IPS DF 4.7 (cell line): Measurements from ENCODE around the gene COL6A2.
"Not testable (repeated sequence)": the region's sequence is repeated elsewhere in the genome, so short reads cannot be mapped to it uniquely, and the experiment has no call there.

ENCODE experiments used
- DNase-seq: peaks from one replicate; pipeline ENCODE4 v3.0.0-alpha.2; 2013; ENCODE audit warnings: low spot score; ENCODE audit errors: extremely low read depth

The COL6A2 gene

DNA sequence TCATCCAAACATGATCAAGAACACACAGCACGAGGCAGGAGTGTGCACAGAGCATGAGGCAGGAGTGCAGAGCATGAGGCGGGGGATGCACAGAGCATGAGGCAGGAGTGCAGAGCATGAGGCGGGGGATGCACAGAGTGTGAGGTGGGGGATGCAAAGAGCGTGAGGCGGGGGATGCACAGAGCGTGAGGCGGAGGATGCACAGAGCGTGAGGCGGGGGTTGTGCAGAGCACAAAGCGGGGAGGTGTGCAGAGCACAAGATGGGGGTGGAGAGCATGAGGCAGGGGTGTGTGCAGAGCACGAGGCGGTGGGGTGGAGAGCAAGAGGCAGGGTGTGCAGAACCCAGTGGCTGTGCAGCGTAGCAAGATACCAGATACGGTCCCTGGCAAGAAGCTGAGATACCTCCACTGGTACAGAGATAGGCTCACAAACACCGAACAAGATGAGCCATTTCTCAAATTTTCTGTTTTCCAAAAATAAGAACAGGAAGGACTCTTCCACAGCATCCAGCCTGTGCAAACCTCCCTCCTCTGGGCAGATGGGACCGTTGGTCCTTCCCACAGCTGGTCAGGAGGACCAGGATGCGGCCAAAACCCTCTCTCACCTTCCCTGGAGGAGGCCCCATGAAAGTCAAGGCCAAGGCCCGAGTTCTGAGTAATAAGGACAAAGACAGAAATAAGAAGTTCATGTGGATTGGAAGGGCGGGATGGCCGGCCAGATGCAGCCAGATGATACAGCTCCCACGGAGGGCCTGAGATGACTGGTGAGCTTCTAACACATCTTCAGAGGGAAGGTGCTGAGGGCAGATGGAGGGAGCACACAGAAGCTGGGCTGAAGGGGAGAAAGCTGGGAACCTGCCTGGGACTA is 74.3 kb downstream of the COL6A2 start:
- DNase-seq = no peak

DNA sequence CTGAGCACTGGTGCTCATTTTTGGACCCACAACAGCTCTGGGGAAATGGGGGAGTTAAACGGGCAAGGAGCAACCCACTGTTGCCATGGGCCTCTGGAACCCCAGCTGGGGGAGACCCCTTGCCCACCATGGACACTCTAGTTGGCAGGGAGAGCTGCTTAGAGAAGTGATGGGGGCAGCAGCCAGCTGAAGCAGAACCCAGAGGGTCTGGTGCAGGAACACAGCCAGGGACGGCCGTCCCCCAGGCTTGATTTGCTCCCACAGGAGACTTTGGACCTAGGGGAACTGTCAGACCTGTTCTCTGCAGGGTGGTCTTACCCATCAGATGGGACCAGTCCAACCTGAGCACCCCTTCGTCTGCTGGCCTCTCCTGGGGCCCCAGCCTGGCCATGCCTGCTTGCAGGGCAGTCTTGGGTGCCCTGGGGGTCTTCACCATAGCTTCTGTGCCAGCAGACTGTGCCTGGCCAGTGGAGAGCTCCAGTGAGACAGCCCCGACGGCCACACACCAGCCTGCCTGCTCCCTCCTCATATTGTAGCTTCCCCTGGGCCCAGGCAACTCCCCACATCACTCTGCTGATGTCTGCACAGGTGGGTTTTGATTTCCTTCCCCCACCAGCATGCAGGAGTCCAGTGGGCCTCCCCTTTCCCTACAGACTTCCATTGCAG is 75.1 kb downstream of the COL6A2 start:
- no peak for DNase-seq

DNA sequence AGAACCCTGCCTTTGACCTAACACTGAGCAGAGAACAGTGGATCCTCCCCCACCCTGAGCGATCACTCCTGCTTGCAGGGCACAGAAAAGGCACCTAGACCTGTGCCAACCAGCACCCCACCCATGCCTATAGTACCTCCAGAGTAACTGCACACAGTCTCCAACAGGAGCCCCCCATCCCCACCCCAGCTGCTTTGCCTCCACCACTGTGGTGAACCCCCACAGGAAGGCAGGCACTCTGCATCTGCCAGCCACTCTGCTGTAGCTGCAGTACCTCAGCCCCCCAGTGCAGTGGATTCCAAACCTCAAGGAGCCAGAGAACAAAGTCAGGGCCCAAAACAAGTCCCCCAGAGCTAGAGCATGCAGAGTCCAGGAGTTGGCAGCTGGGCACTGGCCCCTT is 75.7 kb downstream of the COL6A2 start:
- no peak for DNase-seq

DNA sequence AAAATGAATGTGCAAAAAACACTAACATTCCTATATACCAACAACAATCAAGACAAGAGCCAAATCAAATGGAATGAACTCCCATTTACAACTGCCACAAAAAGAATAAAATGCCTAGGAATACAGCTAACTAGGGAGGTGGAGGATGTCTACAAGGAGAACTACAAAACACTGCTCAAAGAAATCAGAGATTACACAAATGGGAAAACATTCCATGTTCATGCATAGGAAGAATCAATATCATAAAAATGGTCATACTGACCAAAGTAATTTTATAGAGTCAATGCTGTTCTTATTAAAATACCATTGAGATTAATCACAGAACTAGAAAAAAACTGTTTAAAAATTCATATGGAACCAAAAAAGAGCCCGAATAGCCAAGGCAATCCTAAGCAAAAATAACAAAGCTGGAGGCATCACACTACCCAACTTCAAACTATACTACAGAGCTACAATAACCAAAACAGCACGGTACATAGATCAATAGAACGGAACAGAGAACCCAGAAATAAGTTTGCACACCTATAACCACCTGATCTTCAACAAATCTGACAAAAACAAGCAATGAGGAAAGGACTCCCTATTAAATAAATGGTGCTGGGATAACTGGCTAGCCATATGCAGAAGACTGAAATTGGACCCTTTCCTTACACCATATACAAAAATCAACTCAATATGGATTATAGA is 78.7 kb downstream of the COL6A2 start:
- not testable (repeated sequence) for DNase-seq

DNA sequence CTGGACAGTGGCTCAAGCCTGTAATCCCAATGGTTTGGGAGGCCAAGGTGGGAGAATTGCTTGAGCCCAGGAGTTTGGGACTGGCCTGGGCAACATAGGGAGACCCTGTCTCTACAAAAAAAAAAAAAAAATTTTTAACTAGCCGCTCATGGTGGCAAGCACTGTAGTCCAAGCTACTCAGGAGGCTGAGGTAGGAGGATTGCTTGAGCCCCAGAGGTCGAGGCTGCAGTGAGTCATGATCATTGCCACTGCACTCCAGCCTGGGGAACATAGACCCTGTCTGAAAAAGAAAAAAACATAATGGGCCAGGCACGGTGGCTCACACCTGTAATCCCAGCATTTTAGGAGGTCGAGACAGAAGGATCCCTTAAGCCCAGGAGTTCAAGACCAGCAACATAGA is 81.0 kb downstream of the COL6A2 start:
- no peak for DNase-seq
